ENCODE results near the gene CMTM6. TPM values are rescaled to one million over a fixed set of nuclear protein-coding genes. Genes with fewer than 3 reads are reported as not detected.
A peak's percentile ranks its signal among the peaks of the same experiment; 100 is the strongest.
"Not testable (repeated sequence)": the region's sequence is repeated elsewhere in the genome, so short reads cannot be mapped to it uniquely, and the experiment has no call there.

The CMTM6 gene
- 8.9 TPM for total RNA-seq
- long read RNA-seq, transcript CMTM6-201 (4 exons, 3,863 nt), result major isoform, 48 of 55 reads
- long read RNA-seq, partial matches to known transcripts, result 0 of 55 reads
- long read RNA-seq, other reads (novel, unspliced or antisense), result 7 of 55 reads

- ATAC-seq (ENCODE audit: poor library complexity), result peak; percentile 97
- intact Hi-C loops (cut with DNase I), result no loop called here
- DNase-seq, result peak; percentile 89
Observed at GRCh38 chr3:32502118-32502945, at the start of gene CMTM6. Gene CMTM6, minus strand, starts transcription at chr3:32502852. Its CDS starts 107 bp downstream, at chr3:32502745.

- ATAC-seq (ENCODE audit: poor library complexity) (no peak), DNase-seq (no peak)
- intact Hi-C loops (cut with DNase I), result no loop called here
Observed at GRCh38 chr3:32552013-32552412, 49.4 kb upstream of the CMTM6 start.

DNA sequence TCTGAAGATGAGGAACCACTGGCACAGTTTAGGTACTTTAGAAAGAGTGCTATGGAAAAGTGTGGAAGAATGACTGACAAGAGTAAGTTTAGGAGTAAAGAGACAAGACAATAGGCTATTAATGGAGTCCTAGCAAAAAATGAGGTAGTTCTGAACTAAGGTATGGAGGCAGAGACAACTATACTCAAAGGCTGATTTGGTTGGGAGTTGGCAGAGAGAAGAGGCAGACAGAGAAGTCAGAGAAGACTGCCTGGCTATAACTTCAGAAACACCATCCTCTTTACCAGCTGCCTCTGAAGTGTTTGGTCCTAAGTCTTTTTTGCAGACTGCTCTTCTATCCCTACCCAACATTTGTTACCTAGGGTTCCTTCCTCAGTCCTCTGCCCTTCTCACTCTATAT is 48.8 kb upstream of the CMTM6 start:
- ATAC-seq (ENCODE audit: poor library complexity) (no peak), DNase-seq (no peak)
- intact Hi-C loops (cut with DNase I), result no loop called here

- ATAC-seq (ENCODE audit: poor library complexity) (no peak), DNase-seq (no peak)
- intact Hi-C loops (cut with DNase I), result no loop called here
Observed at GRCh38 chr3:32551087-32551486, 48.4 kb upstream of the CMTM6 start.

DNA sequence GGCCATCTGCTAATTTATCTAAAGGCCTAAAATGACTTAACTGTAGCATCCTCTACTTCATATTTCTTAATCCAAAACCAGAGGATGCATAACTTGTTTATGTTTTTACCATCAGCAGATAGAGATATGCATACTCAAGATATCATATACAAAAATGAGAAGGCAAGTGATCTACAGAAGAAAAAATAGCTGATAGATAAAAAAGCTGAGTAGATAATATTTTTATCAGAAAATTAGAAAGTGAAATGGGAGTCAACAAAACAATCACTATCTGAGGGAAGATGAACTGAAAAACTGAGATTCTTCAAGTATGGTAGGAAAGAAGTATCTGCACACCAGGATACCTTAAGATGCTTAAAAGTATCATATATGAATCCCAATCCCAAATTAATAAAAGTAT is 42.7 kb upstream of the CMTM6 start:
- DNase-seq, result no peak
- intact Hi-C loops (cut with DNase I), result no loop called here
- no peak for ATAC-seq (ENCODE audit: poor library complexity)

DNA sequence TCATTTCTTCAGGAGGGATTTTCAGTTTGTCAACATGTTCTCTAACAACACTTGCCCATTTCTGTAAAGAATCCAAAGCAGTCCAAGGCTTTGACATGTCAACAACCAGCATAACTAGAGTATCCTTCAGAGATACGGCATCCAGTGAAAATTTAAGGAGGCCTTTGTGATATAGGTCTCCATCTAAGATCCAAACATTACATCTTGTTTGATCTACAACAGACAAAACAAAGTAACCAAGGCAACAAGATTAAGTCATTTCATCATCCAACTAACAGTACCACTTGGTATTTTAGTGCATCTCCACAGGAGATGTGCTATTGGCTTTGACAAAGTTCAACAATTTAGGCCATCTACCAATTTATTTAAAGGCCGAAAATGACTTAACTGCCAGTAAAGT is 42.2 kb upstream of the CMTM6 start:
- DNase-seq (no peak), ATAC-seq (ENCODE audit: poor library complexity) (no peak)
- intact Hi-C loops (cut with DNase I), result no loop called here

DNA sequence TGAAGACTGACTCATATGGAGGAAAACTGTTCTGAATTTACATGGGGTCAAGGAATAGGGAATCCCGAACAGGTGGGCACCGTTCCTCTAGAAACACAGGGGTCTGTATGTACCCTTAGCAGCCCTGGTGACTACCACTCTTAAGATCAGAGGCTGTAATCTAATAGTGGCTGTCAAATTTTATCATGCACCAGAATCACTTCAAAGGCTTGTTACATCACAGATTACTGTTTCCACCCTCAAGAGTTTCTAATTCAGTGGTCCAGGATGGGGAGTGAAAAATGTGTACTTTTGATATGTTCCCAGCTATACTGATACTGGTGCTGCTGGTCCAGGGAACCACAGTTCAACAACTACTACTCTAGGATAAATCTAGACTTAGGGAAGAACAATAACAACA is 40.2 kb upstream of the CMTM6 start:
- DNase-seq (no peak), ATAC-seq (ENCODE audit: poor library complexity) (no peak)
- intact Hi-C loops (cut with DNase I), result no loop called here

GRCh38 chr3:32540899-32541298 is 38.2 kb upstream of the CMTM6 start:
- intact Hi-C loops (cut with DNase I), result no loop called here
- ATAC-seq (ENCODE audit: poor library complexity) (no peak), DNase-seq (no peak)

- intact Hi-C loops (cut with DNase I), result no loop called here
- no peak for DNase-seq
- ATAC-seq (ENCODE audit: poor library complexity), result no peak
Observed at GRCh38 chr3:32532434-32532833, 29.8 kb upstream of the CMTM6 start.

DNA sequence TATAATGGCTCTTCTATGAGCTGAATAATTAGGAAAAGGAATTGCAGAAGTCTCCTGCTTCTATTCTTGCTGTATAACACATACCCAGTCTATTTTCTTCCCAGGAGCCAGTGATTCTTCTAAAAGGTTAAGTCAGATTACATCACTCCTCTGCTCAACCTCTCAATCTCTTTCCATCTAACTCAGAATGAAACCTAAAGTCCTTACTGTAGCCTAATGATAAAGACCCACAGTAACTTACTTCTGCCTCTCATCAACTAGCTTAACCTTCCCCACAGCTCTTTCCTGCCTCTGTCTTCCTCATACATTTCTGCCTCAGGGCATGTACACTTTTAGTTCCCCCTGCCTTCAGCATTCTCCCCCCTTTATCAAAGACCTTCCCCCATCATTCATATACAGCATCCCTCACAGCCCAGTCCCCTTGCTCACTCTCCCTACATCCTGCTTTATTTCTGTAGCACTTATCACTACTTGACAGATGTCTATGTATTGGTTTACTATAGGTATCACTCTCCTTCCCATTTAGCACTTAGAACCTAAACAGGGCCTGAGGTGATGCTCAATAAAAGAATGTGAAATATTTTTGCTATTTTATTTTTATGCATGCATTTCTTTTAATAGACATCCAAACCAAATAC is 28.5 kb upstream of the CMTM6 start:
- ATAC-seq (ENCODE audit: poor library complexity) (no peak), DNase-seq (no peak)
- intact Hi-C loops (cut with DNase I), result no loop called here

DNA sequence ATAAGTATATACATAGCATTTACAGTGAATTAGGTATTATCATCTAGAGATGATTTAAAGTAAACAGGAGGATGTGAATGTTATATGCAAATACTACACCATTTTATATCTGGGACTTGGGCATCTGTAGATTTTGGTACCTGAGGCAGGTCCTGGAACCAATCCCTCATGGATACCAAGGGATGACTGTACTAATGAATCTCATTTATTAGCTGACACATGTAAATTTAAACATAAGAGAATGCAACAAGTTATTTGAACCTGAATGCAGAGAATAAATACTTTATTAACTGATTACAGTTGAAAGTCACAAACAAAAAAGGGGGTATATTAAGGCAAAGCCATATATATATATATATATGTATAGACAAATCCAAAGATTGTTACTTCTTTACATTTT is 23.1 kb upstream of the CMTM6 start:
- ATAC-seq (ENCODE audit: poor library complexity) (no peak), DNase-seq (no peak)
- intact Hi-C loops (cut with DNase I), result no loop called here

GRCh38 chr3:32522682-32523081 is 20.0 kb upstream of the CMTM6 start:
- DNase-seq (no peak), ATAC-seq (ENCODE audit: poor library complexity) (no peak)
- intact Hi-C loops (cut with DNase I), result no loop called here

DNA sequence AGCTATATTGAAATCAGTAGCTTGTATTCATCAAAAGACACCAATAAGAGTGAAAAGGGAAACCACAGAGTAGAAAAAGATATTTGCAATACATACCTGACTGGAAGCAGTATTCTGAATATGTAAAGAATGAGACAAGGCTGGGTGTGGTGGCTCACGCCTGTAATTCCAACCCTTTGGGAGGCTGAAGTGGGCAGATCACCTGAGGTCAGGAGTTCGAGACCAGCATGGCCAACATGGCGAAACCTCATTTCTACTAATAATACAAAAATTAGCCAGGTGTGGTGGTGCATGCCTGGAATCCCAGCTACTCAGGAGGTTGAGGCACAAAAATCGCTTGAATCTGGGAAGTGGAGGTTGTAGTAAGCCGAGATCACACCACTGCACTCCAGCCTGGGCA is 16.3 kb upstream of the CMTM6 start:
- DNase-seq; intact Hi-C loops (cut with DNase I); ATAC-seq (ENCODE audit: poor library complexity): not testable (repeated sequence)

- ATAC-seq (ENCODE audit: poor library complexity); DNase-seq; intact Hi-C loops (cut with DNase I): not testable (repeated sequence)
Observed at GRCh38 chr3:32516751-32517150, 14.1 kb upstream of the CMTM6 start.

GRCh38 chr3:32511005-32511404 is 8.4 kb upstream of the CMTM6 start:
- DNase-seq (no peak), ATAC-seq (ENCODE audit: poor library complexity) (no peak)
- intact Hi-C loops (cut with DNase I), result loop anchor here (2.0 kb wide), 1 partner anchor 154 kb away; no protein-coding TSS in a partner anchor

DNA sequence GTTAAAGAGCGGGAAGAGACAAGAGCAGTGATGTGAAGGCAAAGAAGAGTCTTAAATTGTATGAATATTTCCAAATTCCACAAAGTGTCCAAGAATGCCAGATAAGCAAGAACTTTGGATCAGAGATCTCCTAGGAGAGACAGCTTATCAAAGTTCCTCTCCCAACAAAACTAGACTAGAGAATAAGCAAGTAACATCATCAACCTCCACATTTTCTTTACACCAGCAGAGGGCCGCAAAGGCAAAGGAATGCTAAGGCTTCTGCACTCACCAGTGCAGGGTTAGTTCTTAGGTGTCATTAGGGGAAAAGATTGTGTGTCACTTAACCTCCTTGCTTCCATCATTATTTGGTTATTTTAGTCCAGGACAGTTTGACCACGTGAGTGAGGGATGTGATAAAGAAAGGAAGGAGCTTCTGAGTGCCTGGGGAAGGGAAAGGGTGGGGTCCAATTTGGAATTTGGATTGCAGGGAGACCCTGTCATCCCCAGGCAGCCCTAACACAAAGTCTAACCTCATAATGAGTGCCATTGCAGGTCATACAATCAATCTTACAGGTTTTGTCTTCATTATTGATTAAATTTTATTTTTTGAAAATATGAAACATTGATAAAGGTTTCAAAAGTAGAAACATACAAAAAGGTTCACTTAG is 7.5 kb upstream of the CMTM6 start:
- ATAC-seq (ENCODE audit: poor library complexity) (peak; percentile 97), DNase-seq (peak; percentile 51)
- intact Hi-C loops (cut with DNase I), result loop anchor here (2.0 kb wide), 1 partner anchor 155 kb away; no protein-coding TSS in a partner anchor

DNA sequence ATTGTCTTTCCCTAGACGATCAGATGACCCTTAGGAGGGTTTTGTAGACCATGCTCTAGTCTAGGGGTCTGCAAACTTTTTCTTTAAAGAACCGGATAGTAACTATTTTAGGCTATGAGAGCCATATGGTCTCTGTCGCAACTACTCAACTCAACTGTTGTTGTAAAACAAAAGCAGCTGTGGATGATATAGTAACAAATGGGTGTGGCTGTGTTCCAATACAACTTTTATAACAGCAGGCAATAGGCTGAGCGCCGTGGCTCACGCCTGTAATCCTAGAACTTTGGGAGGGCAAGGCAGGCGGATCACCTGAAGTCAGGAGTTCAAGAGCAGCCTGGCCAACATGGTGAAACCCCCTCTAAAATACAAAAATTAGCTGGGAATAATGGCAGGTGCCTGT is 6.1 kb upstream of the CMTM6 start:
- no peak for ATAC-seq (ENCODE audit: poor library complexity)
- intact Hi-C loops (cut with DNase I), result no loop called here
- DNase-seq, result no peak

GRCh38 chr3:32506466-32506865 is 3.8 kb upstream of the CMTM6 start:
- DNase-seq (no peak), ATAC-seq (ENCODE audit: poor library complexity) (no peak)
- intact Hi-C loops (cut with DNase I), result no loop called here

DNA sequence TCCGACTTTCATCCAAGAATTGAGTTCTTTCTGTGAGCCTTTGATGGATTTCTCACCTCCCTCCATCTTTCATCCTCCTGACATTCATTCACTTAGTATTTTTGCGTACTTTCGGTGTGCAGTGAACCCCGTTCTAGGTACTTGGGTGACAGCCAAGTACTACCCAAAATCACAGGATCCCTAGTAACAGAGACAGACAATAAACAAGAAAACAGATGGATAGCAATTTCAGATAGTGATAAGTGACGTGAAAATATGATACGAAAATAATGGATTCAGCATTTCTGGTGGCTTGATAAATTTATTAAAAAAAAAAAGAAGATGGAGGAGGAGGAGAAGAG is 264 bp upstream of the CMTM6 start:
- intact Hi-C loops (cut with DNase I), result no loop called here
- DNase-seq (no peak), ATAC-seq (ENCODE audit: poor library complexity) (no peak)

DNA sequence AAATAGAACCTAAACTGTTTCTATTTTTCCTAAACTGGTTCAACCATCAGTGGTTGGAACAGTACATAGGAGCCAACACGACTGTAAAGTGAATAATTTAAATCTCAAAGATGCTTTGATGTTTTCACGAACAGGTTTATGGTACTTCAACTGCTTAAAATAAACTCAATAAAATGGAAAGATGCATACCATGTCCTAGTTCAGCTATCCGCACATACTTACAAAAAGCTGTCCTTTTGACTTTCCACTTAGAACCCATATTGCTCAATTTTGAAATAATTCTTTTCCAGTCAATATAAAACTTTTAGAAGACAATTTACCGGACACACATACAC is 902 bp downstream of the CMTM6 start:
- intact Hi-C loops (cut with DNase I), result no loop called here
- DNase-seq (no peak), ATAC-seq (ENCODE audit: poor library complexity) (no peak)

Measured in Right ventricle myocardium superior (tissue), 1 donor.